GM21825 (cell line): Measurements from ENCODE around the gene RAB5IF.
"Not testable (repeated sequence)": the region's sequence is repeated elsewhere in the genome, so short reads cannot be mapped to it uniquely, and the experiment has no call there.

ENCODE experiments used
- ATAC-seq: cut with Tn5 transposase; IDR thresholded peaks from one replicate; pipeline ENCODE4 v1.9.1; 2021; ENCODE audit warnings: mild to moderate bottlenecking, moderate library complexity; ENCODE audit not compliant: unreplicated experiment

RAB5IF gene

DNA sequence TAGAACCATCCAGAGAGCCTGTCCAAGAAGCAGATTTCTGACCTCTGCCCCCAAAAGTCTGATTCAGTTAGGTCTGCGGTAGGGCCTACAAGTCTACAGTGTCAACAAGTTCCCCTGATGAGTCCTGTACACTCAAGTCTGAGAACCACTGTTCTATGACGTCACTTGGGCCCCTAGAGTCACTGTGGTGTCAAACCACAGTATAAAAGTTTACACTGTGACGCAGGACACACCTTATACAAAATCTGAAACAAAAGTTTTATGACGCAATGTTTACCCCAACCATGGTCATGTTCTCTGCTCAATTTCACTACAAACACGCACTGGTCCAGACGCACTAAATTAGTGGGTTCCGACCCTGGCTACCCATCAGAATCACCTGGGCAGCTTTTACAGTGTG is 22.5 kb downstream of the RAB5IF start:
- ATAC-seq, result no peak

DNA sequence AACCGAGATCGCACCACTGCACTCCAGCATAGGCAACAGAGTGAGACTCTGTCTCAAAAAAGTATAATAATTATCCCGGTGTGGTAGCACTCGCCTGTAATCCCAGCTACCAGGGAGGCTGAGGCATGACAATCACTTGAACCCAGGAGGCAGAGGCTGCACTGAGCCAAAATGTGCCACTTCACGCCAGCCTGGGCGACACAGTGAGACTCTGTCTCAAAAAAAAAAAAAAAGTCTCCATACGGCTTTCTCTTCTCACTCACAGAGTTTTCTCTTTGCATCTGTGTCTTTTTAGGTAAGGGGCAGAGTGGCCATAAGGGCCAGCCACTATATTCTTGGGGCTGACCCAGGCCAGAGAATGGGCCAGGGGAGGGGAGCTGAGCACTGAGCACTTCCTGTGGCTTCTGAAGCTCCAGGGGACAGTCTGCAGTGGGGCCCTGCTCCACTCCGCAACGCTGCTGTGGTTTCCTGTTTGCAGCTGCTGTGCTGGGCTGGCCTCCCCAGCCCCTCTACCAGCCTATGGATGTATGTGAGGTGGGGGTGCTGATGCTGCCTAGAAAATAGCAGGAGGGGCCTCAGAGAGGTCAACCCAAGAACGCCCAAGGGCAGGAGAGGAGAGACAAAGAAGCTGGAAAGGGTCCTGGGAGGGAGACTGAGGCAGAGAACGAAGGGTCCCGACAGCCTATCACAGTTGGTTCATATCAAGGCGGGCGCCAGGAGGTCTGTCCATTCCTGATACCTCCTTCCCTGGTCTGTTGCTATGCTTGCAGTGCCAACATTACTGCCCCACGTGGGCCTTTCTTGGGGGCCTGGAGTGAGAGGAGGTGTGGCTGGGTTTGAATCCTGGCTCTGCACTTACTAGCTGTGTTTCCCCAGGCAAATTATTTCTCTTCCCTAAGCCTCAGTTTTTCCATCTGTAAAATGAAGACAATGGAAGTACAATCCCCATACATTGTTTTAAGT is 24.4 kb downstream of the RAB5IF start:
- no peak for ATAC-seq

DNA sequence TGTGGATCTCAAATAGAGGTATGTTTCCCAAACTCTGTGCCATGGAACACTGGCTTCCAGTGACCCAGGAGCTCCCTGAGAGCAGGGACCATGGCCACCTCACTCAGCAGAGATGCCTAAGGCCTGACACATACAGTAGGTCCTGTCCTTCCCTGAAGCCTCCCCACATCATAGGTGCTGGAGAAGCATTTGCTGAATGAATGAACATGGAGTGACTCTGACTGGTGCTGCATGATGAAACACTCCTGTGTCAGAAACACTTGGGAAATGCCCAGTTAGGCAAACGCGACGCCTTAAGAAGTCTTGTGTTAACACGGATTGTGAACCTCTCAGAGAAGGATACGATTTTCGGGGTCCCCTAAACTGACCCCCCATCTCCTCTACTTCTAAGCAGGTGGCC is 26.1 kb downstream of the RAB5IF start:
- no peak for ATAC-seq

DNA sequence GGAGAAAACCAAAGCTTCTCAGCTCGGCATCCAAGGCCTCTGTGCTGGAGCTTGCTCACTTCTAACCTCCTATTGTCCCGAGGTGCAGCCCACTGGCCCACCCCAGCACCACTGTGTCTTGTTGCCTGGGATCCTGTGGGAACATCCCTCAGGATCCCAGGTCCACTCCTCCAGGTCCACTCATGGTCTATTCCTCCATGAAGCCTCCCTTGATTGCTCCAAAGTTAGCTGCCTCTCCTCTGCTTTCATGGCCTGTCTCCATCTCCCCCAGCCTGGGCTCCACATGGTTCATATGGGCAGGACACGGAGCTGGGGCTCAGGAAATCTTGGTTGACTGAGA is 26.5 kb downstream of the RAB5IF start:
- no peak for ATAC-seq

DNA sequence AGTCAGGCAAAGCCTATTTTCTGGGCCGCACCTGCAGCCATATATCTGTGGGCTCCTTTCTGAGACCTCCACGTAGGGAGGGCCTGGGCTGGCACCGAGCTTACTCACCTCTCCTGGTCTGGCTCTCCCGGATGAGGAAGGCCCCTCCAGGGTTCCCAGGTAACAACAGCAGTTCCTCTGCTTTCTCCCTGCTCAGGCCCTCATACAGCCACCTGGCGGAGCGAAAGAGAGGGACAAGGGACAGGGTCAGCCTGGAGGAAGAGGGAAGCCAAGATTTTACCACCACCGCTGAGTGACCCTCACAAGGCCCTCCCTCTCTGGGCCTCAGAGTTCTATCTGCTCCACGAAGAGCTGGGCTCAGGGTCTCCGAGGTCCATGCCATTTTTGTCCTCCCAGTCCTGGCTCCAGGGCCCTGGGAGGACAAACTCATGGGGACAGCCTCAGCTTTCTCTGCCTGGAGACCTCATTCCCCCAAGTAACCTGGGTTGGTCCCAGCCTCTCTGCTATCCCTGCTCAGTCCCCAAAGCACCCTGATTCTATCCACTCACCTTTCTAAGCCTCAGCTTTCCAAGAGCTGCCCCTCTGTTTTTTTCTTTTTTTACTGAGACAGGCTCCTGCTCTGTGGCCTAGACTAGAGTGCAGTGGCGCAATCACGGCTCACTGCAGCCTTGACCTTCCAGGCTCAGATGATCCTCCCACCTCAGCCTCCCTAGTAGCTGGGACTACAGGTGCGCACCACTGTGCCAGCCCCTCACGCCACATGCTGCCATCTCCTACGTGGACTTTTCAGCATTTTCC is 27.1 kb downstream of the RAB5IF start:
- no peak for ATAC-seq

DNA sequence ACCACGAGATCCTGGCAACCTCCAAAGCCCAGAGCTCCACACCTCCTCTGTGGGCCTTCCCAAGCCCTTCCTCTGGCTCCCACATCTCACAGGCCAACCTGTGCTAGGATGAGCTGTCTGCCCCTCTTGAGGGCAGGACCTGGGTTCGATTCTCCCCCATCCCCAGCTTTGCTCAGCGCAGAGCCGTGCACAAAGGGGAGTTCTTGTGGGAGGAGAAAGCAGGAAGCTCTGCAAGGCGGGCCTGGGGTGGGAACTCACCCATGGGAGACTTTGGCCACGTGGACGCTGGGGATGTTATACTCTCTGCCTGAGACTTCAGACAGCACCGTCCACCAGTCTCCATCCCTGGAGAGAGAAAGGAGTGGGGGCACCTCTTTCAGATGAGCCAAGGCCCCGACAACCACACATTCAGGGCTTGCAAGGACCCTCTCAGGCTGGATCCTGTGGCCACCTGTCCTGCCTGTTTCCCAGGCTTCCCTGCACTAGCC is 27.8 kb downstream of the RAB5IF start:
- no peak for ATAC-seq

DNA sequence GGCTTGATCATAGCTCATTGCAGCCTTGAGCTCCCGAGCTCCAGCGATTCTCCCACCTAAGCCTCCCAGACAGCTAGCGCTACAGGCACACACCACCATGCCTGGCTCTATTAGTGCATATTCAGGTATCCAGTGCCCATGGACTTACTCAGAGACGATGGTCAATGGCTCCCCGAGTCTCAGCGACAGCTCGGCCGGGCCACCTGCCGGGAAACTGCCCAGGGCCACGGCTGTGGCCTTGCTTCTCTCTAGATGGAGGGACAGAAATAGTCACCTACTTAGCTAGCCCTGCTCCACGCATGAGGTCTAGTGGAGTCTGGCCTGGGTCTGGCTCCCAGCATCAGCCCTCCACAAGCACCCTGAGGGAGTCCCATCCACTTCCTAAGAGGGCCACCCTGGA is 28.8 kb downstream of the RAB5IF start:
- no peak for ATAC-seq

DNA sequence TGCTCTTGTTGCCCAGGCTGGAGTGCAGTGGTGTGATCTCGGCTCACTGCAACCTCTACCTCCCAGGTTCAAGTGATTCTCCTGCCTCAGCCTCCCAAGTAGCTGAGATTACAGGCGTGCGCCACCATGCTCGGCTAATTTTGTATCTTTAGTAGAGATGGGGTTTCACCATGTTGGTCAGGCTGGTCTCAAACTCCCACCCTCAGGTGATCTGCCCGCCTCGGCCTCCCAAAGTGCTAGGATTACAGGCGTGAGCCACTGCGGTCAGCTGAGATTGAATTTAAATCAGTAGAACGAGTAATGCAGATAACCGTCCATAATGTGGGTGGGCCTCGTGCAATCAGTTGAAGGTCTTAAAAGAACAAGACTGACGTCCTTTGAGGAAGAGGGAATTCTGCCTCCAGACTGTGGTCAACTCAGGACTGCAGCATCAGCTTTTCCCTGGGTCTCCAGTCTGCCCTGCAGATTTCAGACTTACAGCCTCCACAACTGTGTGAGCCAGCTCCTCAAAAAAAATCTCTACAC is 33.4 kb downstream of the RAB5IF start:
- ATAC-seq, result not testable (repeated sequence)

DNA sequence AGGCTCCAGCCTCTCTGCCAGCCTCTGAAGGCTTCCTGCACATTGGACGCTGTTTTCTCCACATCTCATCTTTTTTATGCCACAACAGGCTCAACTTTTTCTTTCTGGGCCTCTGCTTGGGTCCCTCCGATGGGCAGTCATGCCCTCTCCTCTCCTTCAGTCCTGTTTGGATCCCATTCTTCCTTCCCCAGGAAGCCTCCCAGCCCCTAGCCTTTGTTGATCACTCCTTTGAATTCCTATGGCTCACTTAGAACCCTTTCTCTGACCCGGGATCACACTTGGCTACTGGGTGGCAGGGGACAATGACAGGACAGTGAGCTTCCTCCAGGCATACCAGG is 35.9 kb downstream of the RAB5IF start:
- no peak for ATAC-seq

DNA sequence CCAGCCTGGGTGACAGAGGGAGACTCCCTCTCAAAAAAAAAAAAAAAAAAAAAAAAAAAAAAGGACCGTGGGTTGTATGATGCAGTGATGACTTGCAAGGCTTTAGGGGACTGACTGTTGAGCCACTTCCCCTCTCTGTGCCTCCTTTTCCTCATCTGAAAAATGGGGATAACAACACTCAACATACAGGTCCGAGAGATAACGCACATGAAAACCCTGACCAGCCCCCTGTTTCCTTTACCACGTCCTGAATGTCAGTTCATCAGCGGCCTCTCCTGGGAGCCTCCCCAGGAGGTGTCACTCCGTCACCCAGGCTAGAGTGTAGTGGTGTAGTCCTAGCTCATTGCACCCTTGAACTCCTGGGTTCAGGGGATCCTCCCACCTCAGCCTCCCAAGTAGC is 36.6 kb downstream of the RAB5IF start:
- ATAC-seq, result no peak

DNA sequence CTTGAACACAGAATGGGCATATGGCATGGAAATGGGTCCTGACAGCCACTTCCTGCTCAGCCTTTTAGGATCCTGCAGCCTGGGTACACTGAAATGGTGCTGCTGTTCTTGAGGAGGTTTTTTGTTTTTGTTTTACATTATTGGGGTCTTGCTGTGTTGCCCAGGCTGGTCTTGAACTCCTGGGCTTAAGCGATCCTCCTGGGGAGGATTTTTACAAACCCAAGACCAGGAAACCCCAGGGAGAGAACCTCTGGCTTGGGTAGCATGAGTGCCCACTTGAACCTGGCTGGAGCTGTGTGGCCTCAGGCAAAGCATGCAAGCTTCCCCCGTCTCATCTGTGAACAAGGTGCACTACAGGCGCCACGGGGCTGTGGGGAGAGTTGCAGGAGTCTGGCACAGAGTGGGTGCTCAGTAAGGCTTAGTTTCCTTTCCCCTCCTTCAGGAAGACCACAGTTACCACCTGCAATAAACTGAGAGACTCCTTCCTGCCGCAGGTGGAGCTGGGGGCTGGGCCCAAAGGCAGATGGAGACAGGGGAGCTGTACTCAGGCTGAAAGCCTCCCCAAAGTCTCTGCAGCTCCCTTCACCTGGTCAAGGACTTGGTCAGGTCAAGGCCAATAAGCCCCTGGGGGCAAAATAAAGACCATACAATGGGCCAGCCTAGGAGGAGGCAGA is 38.6 kb downstream of the RAB5IF start:
- no peak for ATAC-seq

DNA sequence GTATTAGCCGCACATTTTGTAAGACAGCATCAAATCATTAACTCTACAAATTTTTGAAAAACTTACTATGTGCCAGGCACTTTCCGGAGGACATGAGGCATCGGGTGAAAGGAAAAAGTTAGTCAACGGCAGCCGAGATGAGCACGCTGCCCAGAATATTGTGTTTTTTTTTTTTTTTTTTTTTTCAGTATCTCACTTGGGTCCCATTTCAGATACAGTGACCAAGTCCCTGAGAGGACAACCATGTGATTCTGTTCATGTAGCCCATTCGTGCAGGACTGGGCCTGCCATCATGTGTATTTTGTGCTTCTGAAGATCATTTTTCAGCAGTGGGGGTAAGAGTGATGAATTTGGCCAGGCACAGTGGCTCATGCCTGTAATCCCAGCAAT is 39.1 kb downstream of the RAB5IF start:
- ATAC-seq, result no peak

DNA sequence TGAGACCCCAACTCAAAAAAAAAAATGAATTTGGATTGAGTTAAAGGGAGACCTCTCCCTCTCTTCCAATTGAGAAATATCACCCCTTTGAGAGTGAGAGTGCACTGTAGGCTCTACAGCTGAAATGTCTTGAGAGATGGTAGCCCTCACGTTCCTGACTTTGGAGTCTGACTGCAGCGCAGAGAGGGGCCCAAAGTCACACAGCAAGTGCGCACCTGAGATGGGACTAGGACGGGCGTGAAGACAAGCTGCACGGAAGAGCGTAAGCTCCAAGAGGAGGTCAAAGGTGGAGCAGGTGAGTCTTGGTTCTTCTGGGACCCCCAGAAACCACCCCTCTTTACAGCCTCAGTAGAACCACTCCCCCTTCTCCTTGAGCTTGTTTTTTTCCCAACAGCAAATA is 39.8 kb downstream of the RAB5IF start:
- no peak for ATAC-seq

DNA sequence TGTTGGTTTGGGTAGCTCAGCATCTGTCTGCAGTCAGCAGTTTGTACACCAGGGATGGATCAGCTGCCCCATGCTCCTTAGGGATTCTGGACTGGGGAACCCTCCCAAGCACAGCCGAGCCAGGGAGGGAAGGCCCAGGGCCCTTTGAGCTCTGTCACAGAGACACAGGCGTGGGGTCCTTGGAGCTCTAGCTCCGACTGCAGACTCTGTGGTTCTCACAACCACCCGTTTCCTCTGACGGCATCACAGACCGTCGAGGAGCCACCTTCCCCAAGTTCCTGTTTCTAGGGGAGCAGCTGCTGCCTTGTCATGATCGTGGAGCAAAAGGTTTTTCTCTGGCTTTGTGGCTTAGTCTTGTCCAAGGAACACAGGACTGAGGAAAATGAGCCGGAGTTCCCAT is 40.4 kb downstream of the RAB5IF start, which contains the start of gene SLA2:
TSS of gene SLA2 (minus strand) at position 199 of the 400 bp plus-strand sequence. CDS start 4,861 bp downstream, outside the sequence.
- no peak for ATAC-seq

DNA sequence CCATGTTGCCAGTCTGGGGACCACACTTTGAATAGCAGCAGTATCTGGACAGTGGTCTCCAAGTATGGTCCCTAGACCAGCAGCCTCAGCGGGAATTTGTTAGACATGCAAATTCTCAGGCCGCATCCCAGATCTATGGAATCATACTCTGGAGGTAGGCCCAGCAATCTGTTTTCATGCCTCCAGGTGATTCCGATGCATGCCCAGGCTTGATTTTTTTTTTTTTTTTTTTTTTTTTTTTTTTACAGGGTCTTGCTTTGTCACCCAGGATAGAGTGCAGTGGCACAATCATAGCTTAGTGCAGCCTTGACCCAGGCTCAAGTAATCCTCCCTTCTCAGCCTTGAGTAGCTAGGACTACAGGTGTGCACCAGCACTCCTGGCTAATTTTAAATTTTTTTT is 41.1 kb downstream of the RAB5IF start:
- ATAC-seq, result no peak

DNA sequence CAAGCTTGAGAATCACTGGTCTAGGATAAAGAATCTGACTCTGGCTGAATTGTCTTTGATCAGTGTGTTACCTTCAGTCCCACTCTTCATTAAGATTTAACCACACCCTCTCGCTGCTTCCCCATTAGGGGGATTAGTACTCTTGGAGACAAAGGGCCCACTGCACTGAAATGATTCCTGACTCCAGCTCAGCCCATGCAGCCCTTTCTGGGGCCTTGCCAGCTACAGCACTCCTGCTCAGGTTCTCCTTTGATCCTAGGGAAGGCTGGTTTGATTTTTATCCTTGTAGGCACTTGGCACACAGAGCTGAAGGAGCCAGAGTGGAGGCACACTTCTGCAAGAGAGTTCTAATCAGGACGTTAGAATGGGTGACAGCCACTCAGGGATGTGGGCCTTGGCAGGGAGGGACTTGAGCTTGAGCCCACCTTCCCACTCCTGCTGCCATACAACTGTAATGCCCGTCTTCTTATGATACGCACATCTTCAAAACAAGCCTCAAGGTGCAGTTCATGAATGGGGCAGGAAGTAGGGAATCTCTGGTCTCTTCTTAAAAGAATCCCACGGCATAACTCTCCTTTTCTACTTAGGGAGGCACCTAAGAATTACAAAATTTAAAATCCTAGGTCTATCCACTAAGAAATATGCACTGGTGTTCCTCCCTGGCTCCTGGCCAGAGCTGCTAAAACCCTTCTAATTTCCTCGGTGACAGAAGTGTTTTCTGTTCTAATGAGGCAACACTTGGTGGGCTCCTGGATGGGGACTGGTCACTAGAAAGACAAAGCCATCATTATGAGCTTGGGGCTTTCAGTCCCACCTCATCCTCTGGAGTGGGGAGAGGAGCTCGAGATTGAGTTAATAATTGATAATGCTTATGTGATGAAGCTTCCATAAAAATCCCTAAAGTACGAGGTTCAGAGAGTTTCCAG is 41.9 kb downstream of the RAB5IF start:
- ATAC-seq, result no peak

DNA sequence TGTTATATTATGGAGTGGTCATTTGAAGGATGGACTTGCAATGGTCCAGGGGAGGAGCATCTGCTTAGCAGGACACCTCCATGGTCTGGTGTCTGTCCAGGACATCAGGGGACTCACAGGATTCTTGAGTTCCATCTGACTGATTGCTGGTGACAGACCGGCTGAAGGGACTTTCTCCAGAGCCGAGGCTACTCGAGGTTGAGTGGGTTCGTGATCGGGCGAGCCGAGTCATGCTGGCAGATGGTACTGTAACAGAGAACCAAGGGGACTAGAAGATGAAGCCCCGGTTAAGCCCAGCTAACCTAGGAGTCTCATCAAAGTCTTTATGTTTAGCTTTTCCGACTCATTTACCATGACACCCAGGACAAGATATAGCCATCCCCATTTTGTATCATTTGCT is 47.9 kb downstream of the RAB5IF start:
- ATAC-seq, result no peak

DNA sequence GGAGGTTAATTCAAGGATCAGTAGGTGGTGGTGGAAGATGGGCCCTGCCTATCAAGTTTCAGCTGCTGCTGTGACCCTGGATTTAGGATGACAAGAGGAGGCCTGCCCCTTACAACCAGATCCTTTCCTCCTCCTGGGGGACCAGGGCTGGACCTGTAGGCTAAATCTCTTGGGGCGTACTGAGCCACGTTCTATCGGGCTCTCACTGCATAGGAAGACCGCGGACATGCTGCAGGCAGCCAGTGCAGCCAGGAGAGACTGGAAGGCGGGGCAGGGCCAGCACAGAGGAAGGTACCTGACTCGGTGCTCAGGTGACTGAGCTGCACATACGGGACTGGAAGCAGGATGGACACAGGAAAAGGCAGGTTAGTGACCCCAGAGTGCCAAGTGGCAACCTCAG is 48.9 kb downstream of the RAB5IF start:
- ATAC-seq, result no peak

DNA sequence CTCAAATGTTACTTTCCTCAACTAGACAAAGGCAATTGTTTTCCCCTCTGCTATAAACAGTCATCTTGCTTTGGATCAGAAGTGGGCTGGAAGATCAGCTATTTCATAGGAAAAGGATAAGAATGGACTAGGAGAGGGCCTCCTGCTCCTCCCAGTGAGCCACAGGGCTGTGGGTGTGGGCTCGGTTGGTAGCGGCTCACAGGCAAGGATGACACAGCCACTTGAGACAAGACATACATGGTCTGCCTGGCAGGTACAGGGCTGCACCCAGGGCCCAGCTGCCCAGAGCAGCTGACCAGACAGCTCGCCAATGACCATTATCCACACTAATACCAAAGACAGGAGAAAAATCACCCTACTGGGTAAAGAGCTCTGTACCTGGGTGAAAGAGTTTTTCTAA is 49.4 kb downstream of the RAB5IF start:
- no peak for ATAC-seq

DNA sequence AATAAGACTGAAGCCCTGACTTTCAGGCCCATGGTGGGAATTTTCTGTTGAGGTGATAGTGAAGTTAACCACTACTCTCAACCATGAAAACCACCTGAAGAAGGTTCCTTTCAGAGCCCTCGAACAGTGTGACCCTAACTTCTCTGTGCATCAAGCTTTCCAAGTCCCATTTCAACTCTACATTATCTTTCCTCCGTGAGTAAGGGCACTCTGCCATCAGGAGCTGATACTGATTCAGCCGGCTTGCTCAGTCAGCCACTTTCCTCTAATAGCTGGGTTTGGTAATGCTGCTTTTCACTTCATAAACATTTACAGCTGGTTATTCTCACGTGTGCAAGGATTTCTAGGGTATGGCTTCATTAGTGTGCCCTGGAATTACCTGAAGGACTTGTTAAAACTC is 51.2 kb downstream of the RAB5IF start:
- no peak for ATAC-seq
